ENCODE measurements around the gene BSG. TPM values are rescaled to one million over a fixed set of nuclear protein-coding genes. Genes with fewer than 3 reads are reported as not detected.
"Not testable (repeated sequence)": the region's sequence is repeated elsewhere in the genome, so short reads cannot be mapped to it uniquely, and the experiment has no call there.

BSG gene
- total RNA-seq, 4 donors from 2014 or later: 304 to 416 (median 362) TPM

- Histone ChIP-seq H3K36me3 (peaks cover 55 to 91% (median 86%) of the 10 kb centered on the region in 4 donors), H3K4me3 (no peak overlapping the region), H3K27ac (replicated peaks in 1 of 4) (no peak overlapping the region), H3K4me1 (peaks cover 0 to 5% (median 2%) of the 10 kb centered on the region in 4 donors), H3K9me3 (no peaks in the 10 kb centered on the region), H3K27me3 (no peaks in the 10 kb centered on the region)
- no peak for TF ChIP-seq POLR2AphosphoS5 (IDR thresholded peaks at IDR 0.05)
- no peak for TF ChIP-seq POLR2A (IDR thresholded peaks at IDR 0.05; ENCODE audit: low read depth)
- TF ChIP-seq EP300 (IDR thresholded peaks at IDR 0.05): no peak
- no peak for TF ChIP-seq CTCF (IDR thresholded peaks at IDR 0.05)
- 87% methylated on average over 21 of the region's 24 CpGs for WGBS
- intact Hi-C loops (cut with DNase I): no loop called here
- DNase-seq (ENCODE audit: extremely low spot score): no peak
Observed at GRCh38 chr19:624433-625109, 52.2 kb downstream of the BSG start.

- no peak overlapping the region for H3K27ac ChIP-seq (replicated peaks in 1 of 4)
- no peak overlapping the region for H3K4me3 ChIP-seq
- H3K9me3 ChIP-seq: no peaks in the 10 kb centered on the region
- H3K36me3 ChIP-seq: peaks cover 48 to 91% (median 83%) of the 10 kb centered on the region in 4 donors
- H3K27me3 ChIP-seq: no peaks in the 10 kb centered on the region
- 100% methylated on average over 5 of the region's 5 CpGs for WGBS
- no peak for TF ChIP-seq CTCF (IDR thresholded peaks at IDR 0.05)
- TF ChIP-seq POLR2A (IDR thresholded peaks at IDR 0.05; ENCODE audit: low read depth): no peak
- TF ChIP-seq EP300 (IDR thresholded peaks at IDR 0.05): no peak
- TF ChIP-seq POLR2AphosphoS5 (IDR thresholded peaks at IDR 0.05): no peak
- DNase-seq (ENCODE audit: extremely low spot score): no peak
- H3K4me1 ChIP-seq: peaks cover 0 to 10% (median 9%) of the 10 kb centered on the region in 4 donors
- intact Hi-C loops (cut with DNase I): no loop called here
Observed at GRCh38 chr19:625257-625656, 52.9 kb downstream of the BSG start.

- peaks cover 36 to 91% (median 81%) of the 10 kb centered on the region in 4 donors for H3K36me3 ChIP-seq
- peaks cover 0 to 23% (median 15%) of the 10 kb centered on the region in 4 donors for H3K4me1 ChIP-seq
- H3K9me3 ChIP-seq; H3K27me3 ChIP-seq; DNase-seq (ENCODE audit: extremely low spot score); H3K4me3 ChIP-seq; intact Hi-C loops (cut with DNase I); H3K27ac ChIP-seq (replicated peaks in 1 of 4): not testable (repeated sequence)
- WGBS: 93% methylated on average over 7 of the region's 7 CpGs
Observed at GRCh38 chr19:626566-626965, 54.2 kb downstream of the BSG start.

GRCh38 chr19:628168-628567 is 55.8 kb downstream of the BSG start:
- H3K9me3 ChIP-seq: no peaks in the 10 kb centered on the region
- intact Hi-C loops (cut with DNase I): no loop called here
- H3K27me3 ChIP-seq: no peaks in the 10 kb centered on the region
- TF ChIP-seq POLR2AphosphoS5 (IDR thresholded peaks at IDR 0.05) (no peak), POLR2A (IDR thresholded peaks at IDR 0.05; ENCODE audit: low read depth) (no peak), CTCF (IDR thresholded peaks at IDR 0.05) (peak in 1 of 3 experiments; percentile 12)
- H3K4me3 ChIP-seq: no peak overlapping the region
- H3K36me3 ChIP-seq: peaks cover 21 to 77% (median 65%) of the 10 kb centered on the region in 4 donors
- WGBS: 86% methylated on average over 18 of the region's 19 CpGs
- no peak overlapping the region for H3K27ac ChIP-seq (replicated peaks in 1 of 4)
- no peak for DNase-seq (ENCODE audit: extremely low spot score)
- peaks cover 10 to 38% (median 30%) of the 10 kb centered on the region in 4 donors for H3K4me1 ChIP-seq

GRCh38 chr19:629515-629914 is 57.1 kb downstream of the BSG start:
- H3K36me3 ChIP-seq: peaks cover 13 to 64% (median 52%) of the 10 kb centered on the region in 4 donors
- WGBS: 52% methylated on average over 22 of the region's 25 CpGs
- intact Hi-C loops (cut with DNase I): not testable (repeated sequence)

More at GRCh38 chr19:629515-629914, 57.1 kb downstream of the BSG start:
- H3K4me1 ChIP-seq: peaks cover 17 to 47% (median 37%) of the 10 kb centered on the region in 4 donors
- H3K9me3 ChIP-seq; H3K27me3 ChIP-seq; DNase-seq (ENCODE audit: extremely low spot score); H3K4me3 ChIP-seq; H3K27ac ChIP-seq (replicated peaks in 1 of 4): not testable (repeated sequence)

Data from esophagus muscularis mucosa (tissue), 4 donors.